AG04450 (cell line): ENCODE results near the gene HOXD8. TPM values are rescaled to one million over a fixed set of nuclear protein-coding genes. Genes with fewer than 3 reads are reported as not detected.

Source experiments
- CTCF ChIA-PET: fragments of 300-600, 350-600 bp; formaldehyde crosslinking; extraction: SDS; loops from one replicate; lab custom pipeline; 2022; ENCODE audit warnings: antibody characterized with exemption, inconsistent platforms; lab: Charles Lee
- POLR2A ChIA-PET: fragments of 350-600 bp; formaldehyde crosslinking; extraction: SDS; loops from one replicate; lab custom pipeline; 2021; ENCODE audit warnings: antibody characterized with exemption, inconsistent platforms; lab: Yijun Ruan, JAX
- DNase-seq: peaks from one replicate; pipeline ENCODE4 v3.0.0-alpha.2; 2011; ENCODE audit warnings: low read depth, low spot score
- H3K27ac ChIP-seq: one replicate; pipeline ENCODE4 v1.5.1; 2012; ENCODE audit warnings: low read depth, low read length, control low read depth
- H3K27me3 ChIP-seq: one replicate; pipeline ENCODE4 v1.6.0; 2012; ENCODE audit warnings: low read length; ENCODE audit not compliant: control insufficient read depth, insufficient read depth
- H3K4me3 ChIP-seq: 2 replicates; pipeline ENCODE4 v1.5.1; 2011; ENCODE audit warnings: mild to moderate bottlenecking, low read depth, low read length, control low read depth
- H3K9me3 ChIP-seq: 2 replicates; pipeline ENCODE4 v1.5.1; 2012; ENCODE audit warnings: low read length; ENCODE audit not compliant: control insufficient read depth, insufficient read depth
- polyA plus RNA-seq: library from polyadenylated mRNA; depleted of rRNA; stranded (reverse); fragments of >200 nt; gene quantifications from 2 replicates; pipeline ENCODE4 v1.2.3, GENCODE V29; 2011
- TF ChIP-seq, protein P1 (sequence below): IDR thresholded peaks from 2 replicates; pipeline ENCODE4 v1.5.1; 2011; ENCODE audit warnings: low read depth, low read length, control low read depth, inconsistent platforms

Gene HOXD8
- polyA plus RNA-seq, 1 experiment: not detected

DNA sequence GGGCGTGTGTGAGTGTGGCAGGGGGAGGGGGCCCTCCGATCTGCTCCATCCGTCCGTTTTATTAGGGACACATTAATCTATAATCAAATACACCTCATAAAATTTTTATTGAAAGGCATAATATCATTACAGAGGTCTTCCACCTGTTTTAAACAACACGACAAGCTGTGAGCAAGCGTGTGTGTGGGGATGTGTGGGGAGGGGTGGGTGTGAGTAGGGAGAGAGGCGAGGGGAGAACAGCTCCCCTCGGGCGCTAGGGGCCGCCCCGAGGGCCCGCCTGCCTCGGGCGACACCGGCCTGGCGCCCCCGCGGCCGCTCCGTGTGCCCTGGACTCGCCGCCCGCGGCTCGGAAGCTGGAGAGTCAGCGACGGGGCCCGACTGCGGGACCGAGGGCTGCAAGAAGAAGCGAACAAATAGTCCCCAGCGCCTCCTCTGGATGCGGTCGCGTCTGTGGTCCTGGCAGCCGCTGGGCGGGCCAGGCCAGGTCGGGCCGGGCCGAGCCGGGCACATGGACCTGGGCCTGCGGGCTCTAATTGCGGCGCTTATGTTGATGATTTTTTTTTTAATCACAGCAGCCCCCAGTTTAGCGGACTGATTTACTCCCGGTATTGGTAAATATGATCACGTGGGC lies 7.3 kb upstream of the HOXD8 start:
- TF ChIP-seq, protein P1, sequence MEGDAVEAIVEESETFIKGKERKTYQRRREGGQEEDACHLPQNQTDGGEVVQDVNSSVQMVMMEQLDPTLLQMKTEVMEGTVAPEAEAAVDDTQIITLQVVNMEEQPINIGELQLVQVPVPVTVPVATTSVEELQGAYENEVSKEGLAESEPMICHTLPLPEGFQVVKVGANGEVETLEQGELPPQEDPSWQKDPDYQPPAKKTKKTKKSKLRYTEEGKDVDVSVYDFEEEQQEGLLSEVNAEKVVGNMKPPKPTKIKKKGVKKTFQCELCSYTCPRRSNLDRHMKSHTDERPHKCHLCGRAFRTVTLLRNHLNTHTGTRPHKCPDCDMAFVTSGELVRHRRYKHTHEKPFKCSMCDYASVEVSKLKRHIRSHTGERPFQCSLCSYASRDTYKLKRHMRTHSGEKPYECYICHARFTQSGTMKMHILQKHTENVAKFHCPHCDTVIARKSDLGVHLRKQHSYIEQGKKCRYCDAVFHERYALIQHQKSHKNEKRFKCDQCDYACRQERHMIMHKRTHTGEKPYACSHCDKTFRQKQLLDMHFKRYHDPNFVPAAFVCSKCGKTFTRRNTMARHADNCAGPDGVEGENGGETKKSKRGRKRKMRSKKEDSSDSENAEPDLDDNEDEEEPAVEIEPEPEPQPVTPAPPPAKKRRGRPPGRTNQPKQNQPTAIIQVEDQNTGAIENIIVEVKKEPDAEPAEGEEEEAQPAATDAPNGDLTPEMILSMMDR: no peak
- Histone ChIP-seq H3K27me3 (peaks cover 92% of the 10 kb centered on the region), H3K9me3 (peaks cover 11% of the 10 kb centered on the region), H3K27ac (no peak overlapping the region), H3K4me3 (no peak overlapping the region)
- DNase-seq: no peak
- CTCF ChIA-PET: interaction anchor here (1.3 to 3.1 kb wide), 2 partner anchors 529 to 692 kb away, joined by 3 to 17 read pairs; no protein-coding TSS in a partner anchor
- POLR2A ChIA-PET: no interaction called here

DNA sequence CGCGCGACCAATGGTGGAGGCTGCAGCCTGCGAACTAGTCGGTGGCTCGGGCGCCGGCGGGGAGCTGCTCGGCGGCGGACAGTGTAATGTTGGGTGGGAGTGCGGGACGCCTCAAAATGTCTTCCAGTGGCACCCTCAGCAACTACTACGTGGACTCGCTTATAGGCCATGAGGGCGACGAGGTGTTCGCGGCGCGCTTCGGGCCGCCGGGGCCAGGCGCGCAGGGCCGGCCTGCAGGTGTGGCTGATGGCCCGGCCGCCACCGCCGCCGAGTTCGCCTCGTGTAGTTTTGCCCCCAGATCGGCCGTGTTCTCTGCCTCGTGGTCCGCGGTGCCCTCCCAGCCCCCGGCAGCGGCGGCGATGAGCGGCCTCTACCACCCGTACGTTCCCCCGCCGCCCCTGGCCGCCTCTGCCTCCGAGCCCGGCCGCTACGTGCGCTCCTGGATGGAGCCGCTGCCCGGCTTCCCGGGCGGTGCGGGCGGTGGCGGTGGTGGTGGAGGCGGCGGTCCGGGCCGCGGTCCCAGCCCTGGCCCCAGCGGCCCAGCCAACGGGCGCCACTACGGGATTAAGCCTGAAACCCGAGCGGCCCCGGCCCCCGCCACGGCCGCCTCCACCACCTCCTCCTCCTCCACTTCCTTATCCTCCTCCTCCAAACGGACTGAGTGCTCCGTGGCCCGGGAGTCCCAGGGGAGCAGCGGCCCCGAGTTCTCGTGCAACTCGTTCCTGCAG lies 6.7 kb upstream of the HOXD8 start, which contains the start of gene HOXD9:
TSS of gene HOXD9 (plus strand) at position 37 of the 728 bp plus-strand sequence. CDS start at position 87, 50 bp downstream.
- CTCF ChIA-PET: interaction anchor here (1.3 to 6.3 kb wide), 4 partner anchors 332 to 530 kb away, joined by 3 to 184 read pairs (median 12); no protein-coding TSS in a partner anchor
- H3K4me3 ChIP-seq: no peak within 1 kb of the TSS
- no peak for DNase-seq
- POLR2A ChIA-PET: no interaction called here
- H3K27ac ChIP-seq: no peak within 1 kb of the TSS
- TF ChIP-seq, protein P1: no peak
- H3K9me3 ChIP-seq: peaks cover 6% of the 10 kb centered on the region
- H3K27me3 ChIP-seq: peaks cover 91% of the 10 kb centered on the region

DNA sequence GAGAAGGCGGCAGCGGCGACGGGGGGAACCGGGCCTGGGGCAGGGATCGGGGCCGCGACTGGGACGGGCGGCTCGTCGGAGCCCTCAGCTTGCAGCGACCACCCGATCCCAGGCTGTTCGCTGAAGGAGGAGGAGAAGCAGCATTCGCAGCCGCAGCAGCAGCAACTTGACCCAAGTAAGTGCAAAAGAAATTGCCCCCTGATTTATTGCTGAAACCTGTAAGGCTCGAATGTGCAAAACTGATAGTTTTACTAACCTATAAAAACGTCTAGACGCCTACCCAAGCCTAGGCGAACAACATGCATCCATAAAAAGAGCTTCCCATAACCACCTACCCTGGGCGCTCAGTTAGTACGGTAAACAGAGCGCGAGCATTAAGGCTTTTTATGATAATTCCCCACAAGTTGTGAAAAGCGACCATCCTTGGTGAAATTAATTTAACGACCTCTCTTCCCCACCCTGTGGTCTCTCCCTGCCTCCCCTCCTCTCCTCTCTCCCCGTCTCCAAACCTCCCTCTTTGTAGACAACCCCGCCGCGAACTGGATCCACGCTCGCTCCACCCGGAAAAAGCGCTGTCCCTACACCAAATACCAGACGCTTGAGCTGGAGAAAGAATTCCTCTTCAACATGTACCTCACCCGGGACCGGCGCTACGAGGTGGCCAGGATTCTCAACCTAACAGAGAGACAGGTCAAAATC lies 5.9 kb upstream of the HOXD8 start:
- Histone ChIP-seq H3K9me3 (peaks cover 6% of the 10 kb centered on the region), H3K4me3 (no peak overlapping the region), H3K27me3 (peaks cover 91% of the 10 kb centered on the region), H3K27ac (no peak overlapping the region)
- ChIA-PET CTCF (interaction anchor here (1.3 to 6.3 kb wide), 3 partner anchors 332 to 529 kb away, joined by 3 to 184 read pairs (median 6); no protein-coding TSS in a partner anchor), POLR2A (no interaction called here)
- DNase-seq: no peak
- TF ChIP-seq, protein P1: no peak

DNA sequence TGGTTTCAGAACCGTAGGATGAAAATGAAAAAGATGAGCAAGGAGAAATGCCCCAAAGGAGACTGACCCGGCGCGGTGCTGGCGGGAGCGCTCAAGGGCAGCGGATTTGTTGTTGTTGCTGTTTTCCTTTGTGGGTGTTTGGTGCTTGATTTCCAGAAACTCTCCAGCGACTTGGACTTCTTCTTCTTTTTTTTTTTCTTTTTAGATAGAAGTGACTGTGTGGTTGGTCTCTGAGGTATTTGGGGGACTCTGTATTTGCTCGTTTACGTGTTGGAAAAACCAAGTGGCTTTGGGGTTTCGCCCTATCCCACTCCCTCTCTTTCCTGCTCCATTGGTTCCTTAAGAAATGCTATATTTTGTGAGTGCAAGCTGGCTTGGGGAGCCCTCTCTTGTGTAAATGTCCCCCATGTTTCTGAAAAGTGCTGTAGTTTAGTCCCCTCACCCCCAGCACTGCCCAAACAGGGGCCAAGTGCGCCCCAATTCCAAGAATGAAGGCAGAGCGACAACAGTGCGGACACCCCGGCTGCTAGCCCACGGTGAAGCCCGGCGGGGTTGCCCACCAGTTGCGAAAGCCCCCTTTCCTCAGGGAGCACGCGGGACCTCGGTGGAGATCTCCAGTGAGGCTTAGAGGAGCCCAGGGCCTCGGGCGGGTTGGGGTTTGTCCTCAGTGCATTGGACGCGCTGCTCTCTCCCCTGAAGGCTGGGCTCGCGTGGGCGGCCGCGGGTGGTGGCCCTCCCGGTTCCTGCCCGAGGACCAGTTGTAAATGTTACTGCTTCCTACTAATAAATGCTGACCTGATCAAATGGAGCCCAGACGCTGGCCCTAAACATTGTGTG lies 5.2 kb upstream of the HOXD8 start:
- H3K27me3 ChIP-seq: peaks cover 92% of the 10 kb centered on the region
- TF ChIP-seq, protein P1: no peak
- H3K4me3 ChIP-seq: no peak overlapping the region
- DNase-seq: no peak
- H3K27ac ChIP-seq: no peak overlapping the region
- H3K9me3 ChIP-seq: peaks cover 8% of the 10 kb centered on the region
- POLR2A ChIA-PET: no interaction called here
- CTCF ChIA-PET: interaction anchor here (1.3 to 6.3 kb wide), 3 partner anchors 331 to 528 kb away, joined by 3 to 184 read pairs (median 6); no protein-coding TSS in a partner anchor
